GM12873 (cell line): Measurements from ENCODE around the gene ANKRD17.

Experiments
- CTCF ChIP-seq: IDR thresholded peaks from 2 replicates; pipeline ENCODE4 v1.5.1; 2012; ENCODE audit warnings: low read depth, mild to moderate bottlenecking, moderate library complexity, low read length, control low read depth; ENCODE audit not compliant: insufficient read depth; ENCODE audit errors: missing control alignments

ANKRD17 gene

GRCh38 chr4:73133784-73134183 is 124.8 kb downstream of the ANKRD17 start:
- no peak for TF ChIP-seq CTCF

- no peak for TF ChIP-seq CTCF
Observed at GRCh38 chr4:73131281-73131680, 127.3 kb downstream of the ANKRD17 start.

- TF ChIP-seq CTCF: no peak
Observed at GRCh38 chr4:73129319-73129718, 129.3 kb downstream of the ANKRD17 start.

GRCh38 chr4:73127839-73128453 is 130.7 kb downstream of the ANKRD17 start:
- peak; percentile 25 for TF ChIP-seq CTCF

- TF ChIP-seq CTCF: no peak
Observed at GRCh38 chr4:73109493-73109892, 149.1 kb downstream of the ANKRD17 start.

GRCh38 chr4:73104695-73105094 is 153.9 kb downstream of the ANKRD17 start:
- no peak for TF ChIP-seq CTCF

- TF ChIP-seq CTCF: no peak
Observed at GRCh38 chr4:73103799-73104503, 154.6 kb downstream of the ANKRD17 start.
